ENCODE data around the gene ELL. TPM values are rescaled to one million over a fixed set of nuclear protein-coding genes. Genes with fewer than 3 reads are reported as not detected.

The ELL gene
- total and polyA plus RNA-seq, 2 experiments from 2014 or later = 11.3 to 20.1 TPM

DNA sequence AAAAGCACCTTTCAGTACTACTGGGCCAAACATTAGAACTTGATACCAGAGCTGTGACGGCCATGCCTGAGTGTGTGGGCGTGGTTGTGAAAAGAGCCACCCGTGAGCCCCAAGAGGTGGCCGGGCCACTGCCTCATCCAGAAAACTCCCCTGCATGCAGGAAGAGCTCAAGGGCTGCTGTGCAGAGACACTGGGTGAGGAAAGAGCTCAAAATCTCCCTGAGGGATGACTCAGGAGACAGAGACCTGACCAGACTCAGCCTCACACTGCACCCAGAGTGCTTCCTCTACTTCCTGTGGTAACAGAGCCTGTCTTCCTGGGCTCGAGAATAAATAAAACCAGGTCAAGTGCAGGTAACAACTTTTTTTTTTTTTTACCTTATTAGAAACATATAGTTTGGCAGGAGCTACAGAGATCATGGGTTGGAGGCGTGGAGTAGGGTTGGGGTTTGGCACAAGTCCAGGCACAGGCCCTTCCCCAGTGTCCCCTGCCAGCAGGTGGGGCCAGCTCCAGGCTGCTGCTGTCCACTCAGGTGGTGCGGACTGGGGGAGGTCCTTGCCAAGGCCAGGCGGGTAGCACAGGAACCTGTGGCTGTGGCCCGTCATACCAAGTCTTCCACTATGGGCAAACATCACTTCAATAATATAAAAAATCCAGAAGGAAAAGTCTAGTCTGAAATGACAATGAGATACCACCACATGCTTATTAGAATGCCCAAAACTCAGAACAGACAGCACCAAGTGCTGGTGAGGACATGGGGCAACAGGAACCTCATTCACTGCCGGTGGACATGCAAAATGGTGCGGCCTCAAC is 25.5 kb downstream of the ELL start:
- no peak overlapping the region for H3K4me3 ChIP-seq
- ATAC-seq = no peak
- H3K36me3 Mint-ChIP-seq (ENCODE audit: low read depth) = no peaks in the 10 kb centered on the region; the same call in 2 of the 3 replicates
- no peaks in the 10 kb centered on the region for H3K36me3 ChIP-seq (ENCODE audit: insufficient read depth)
- H3K4me1 Mint-ChIP-seq = peaks cover 21% of the 10 kb centered on the region
- peaks cover 34% of the 10 kb centered on the region for H4K20me1 ChIP-seq (replicated peaks; ENCODE audit: insufficient read depth)
- no peak overlapping the region; the same call in 1 of the 2 replicates for H3K27ac Mint-ChIP-seq
- H3K27me3 Mint-ChIP-seq (ENCODE audit: insufficient read depth, low read depth, poor library complexity) = no peaks in the 10 kb centered on the region
- no peak overlapping the region for H3K4me2 ChIP-seq
- TF ChIP-seq STAT1 (IDR thresholded peaks at IDR 0.05; ENCODE audit: unreplicated experiment) (no peak), ZNF114 (CRISPR knock-in tag; IDR thresholded peaks at IDR 0.05) (no peak), EZH2 (IDR thresholded peaks at IDR 0.05; ENCODE audit: low read depth, unreplicated experiment) (no peak)
- TF ChIP-seq, protein P1, sequence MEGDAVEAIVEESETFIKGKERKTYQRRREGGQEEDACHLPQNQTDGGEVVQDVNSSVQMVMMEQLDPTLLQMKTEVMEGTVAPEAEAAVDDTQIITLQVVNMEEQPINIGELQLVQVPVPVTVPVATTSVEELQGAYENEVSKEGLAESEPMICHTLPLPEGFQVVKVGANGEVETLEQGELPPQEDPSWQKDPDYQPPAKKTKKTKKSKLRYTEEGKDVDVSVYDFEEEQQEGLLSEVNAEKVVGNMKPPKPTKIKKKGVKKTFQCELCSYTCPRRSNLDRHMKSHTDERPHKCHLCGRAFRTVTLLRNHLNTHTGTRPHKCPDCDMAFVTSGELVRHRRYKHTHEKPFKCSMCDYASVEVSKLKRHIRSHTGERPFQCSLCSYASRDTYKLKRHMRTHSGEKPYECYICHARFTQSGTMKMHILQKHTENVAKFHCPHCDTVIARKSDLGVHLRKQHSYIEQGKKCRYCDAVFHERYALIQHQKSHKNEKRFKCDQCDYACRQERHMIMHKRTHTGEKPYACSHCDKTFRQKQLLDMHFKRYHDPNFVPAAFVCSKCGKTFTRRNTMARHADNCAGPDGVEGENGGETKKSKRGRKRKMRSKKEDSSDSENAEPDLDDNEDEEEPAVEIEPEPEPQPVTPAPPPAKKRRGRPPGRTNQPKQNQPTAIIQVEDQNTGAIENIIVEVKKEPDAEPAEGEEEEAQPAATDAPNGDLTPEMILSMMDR (conservative IDR thresholded peaks at IDR 0.05; ENCODE audit: low read depth in 2 of 2) = peak in 1 of 2 experiments; percentile 21; a peak in 1 of 4 replicates
- H3K9me3 Mint-ChIP-seq = no peaks in the 10 kb centered on the region
- DNase-seq (ENCODE audit: low spot score) = no peak
- H3K79me2 ChIP-seq (replicated peaks; ENCODE audit: insufficient read depth) = peaks cover 76% of the 10 kb centered on the region
- H3K9me2 ChIP-seq (ENCODE audit: insufficient read depth) = no peaks in the 10 kb centered on the region
- no peaks in the 10 kb centered on the region for H3K27me3 ChIP-seq (ENCODE audit: insufficient read depth)
- H3K4me3 Mint-ChIP-seq = no peak overlapping the region
- H3K4me1 ChIP-seq (ENCODE audit: insufficient read depth) = no peaks in the 10 kb centered on the region; the same call in 1 of the 2 replicates
- H2AFZ ChIP-seq = no peak overlapping the region
- H3K27ac ChIP-seq (ENCODE audit: low read depth) = no peak overlapping the region
- 0 out of 2 replicates have a peak, but pooled peaks cover 3% of the 10 kb centered on the region for H3F3A ChIP-seq (replicated peaks; ENCODE audit: low read depth)

DNA sequence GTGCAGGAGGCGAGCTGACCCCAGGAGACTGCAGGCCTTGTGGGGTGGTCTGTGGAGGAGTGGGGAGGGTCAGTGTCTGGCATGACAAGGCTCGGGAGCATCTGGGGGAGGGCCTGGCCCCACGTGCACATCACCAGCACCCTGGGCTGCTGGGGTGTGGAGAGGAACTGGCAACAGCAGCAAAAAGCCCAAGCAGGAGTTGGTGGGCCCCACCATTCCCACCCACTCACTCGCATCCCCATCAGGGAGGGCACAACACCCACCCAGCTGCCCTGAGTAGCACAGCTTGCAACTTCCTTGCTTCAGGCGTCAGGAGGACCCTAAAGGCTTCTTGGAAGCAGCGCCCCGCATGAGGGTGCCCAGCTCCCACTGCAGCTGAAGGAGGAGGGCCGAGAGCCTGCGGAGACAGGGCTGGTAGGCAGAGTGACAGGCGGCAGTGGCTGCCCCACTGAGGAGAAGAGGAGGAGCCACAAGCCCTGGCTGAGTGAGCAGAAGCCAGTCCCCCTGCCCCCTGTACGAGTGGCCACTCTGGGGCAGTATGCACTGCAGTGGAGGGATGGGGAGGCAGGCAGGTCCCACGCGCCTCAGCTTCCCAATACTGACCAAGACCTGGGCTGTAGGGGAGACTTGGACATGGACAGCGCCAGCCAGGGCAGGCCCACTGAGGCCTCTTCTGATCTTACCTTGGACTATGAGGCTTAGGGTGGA is 26.5 kb downstream of the ELL start:
- no peaks in the 10 kb centered on the region for H3K27me3 Mint-ChIP-seq (ENCODE audit: insufficient read depth, low read depth, poor library complexity)
- Histone ChIP-seq H3K79me2 (replicated peaks; ENCODE audit: insufficient read depth) (peaks cover 72% of the 10 kb centered on the region), H3F3A (replicated peaks; ENCODE audit: low read depth) (0 out of 2 replicates have a peak, but pooled peaks cover 3% of the 10 kb centered on the region), H3K4me1 (ENCODE audit: insufficient read depth) (no peaks in the 10 kb centered on the region; the same call in 1 of the 2 replicates), H3K27me3 (ENCODE audit: insufficient read depth) (no peaks in the 10 kb centered on the region), H4K20me1 (replicated peaks; ENCODE audit: insufficient read depth) (peaks cover 41% of the 10 kb centered on the region), H2AFZ (no peak overlapping the region), H3K36me3 (ENCODE audit: insufficient read depth) (no peaks in the 10 kb centered on the region), H3K4me2 (no peak overlapping the region), H3K4me3 (no peak overlapping the region), H3K9me2 (ENCODE audit: insufficient read depth) (no peaks in the 10 kb centered on the region), H3K27ac (ENCODE audit: low read depth) (no peak overlapping the region)
- H3K9me3 Mint-ChIP-seq = no peaks in the 10 kb centered on the region
- peaks cover 22% of the 10 kb centered on the region for H3K4me1 Mint-ChIP-seq
- H3K36me3 Mint-ChIP-seq (ENCODE audit: low read depth) = no peaks in the 10 kb centered on the region
- H3K4me3 Mint-ChIP-seq = no peak overlapping the region
- ATAC-seq (peak; percentile 84), DNase-seq (ENCODE audit: low spot score) (no peak)
- no peak overlapping the region for H3K27ac Mint-ChIP-seq
- TF ChIP-seq, protein P2, sequence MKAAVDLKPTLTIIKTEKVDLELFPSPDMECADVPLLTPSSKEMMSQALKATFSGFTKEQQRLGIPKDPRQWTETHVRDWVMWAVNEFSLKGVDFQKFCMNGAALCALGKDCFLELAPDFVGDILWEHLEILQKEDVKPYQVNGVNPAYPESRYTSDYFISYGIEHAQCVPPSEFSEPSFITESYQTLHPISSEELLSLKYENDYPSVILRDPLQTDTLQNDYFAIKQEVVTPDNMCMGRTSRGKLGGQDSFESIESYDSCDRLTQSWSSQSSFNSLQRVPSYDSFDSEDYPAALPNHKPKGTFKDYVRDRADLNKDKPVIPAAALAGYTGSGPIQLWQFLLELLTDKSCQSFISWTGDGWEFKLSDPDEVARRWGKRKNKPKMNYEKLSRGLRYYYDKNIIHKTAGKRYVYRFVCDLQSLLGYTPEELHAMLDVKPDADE (IDR thresholded peaks at IDR 0.05) = no peak
- TF ChIP-seq ZNF331 (CRISPR knock-in tag; IDR thresholded peaks at IDR 0.05; ENCODE audit: low read depth) (no peak), EZH2phosphoT487 (IDR thresholded peaks at IDR 0.05; ENCODE audit: unreplicated experiment) (no peak), STAT1 (IDR thresholded peaks at IDR 0.05; ENCODE audit: unreplicated experiment) (no peak), CREB1 (CRISPR knock-in tag; IDR thresholded peaks at IDR 0.05; ENCODE audit: low read depth) (no peak), ZNF462 (CRISPR knock-in tag; IDR thresholded peaks at IDR 0.05) (no peak), EZH2 (IDR thresholded peaks at IDR 0.05; ENCODE audit: low read depth, unreplicated experiment) (no peak)
